ENCODE results near the gene TMCO4.

TMCO4 gene

GRCh38 chr1:19750101-19750881, 49.4 kb downstream of the TMCO4 start:
- peaks cover 24% of the 10 kb centered on the region for H3K36me3 ChIP-seq
- no peaks in the 10 kb centered on the region for H3K27me3 ChIP-seq
- TF ChIP-seq CTCF (IDR thresholded peaks at IDR 0.05): no peak
- no peaks in the 10 kb centered on the region for H3K4me1 ChIP-seq (ENCODE audit: control insufficient read depth in 1 of 2, insufficient read depth in 1 of 2, low read depth in 1 of 2, low read length in 1 of 2)
- no peak overlapping the region for H3K27ac ChIP-seq
- no peaks in the 10 kb centered on the region for H3K9me3 ChIP-seq
- H3K4me3 ChIP-seq (ENCODE audit: low read depth in 1 of 2, low read length in 1 of 2): no peak overlapping the region

- H3K4me1 ChIP-seq (ENCODE audit: control insufficient read depth in 1 of 2, insufficient read depth in 1 of 2, low read depth in 1 of 2, low read length in 1 of 2): no peaks in the 10 kb centered on the region
- no peaks in the 10 kb centered on the region for H3K27me3 ChIP-seq
- H3K4me3 ChIP-seq (ENCODE audit: low read depth in 1 of 2, low read length in 1 of 2): no peak overlapping the region
- H3K36me3 ChIP-seq: peaks cover 28% of the 10 kb centered on the region
- no peaks in the 10 kb centered on the region for H3K9me3 ChIP-seq
- TF ChIP-seq CTCF (IDR thresholded peaks at IDR 0.05): no peak
- H3K27ac ChIP-seq: no peak overlapping the region
Measured at GRCh38 chr1:19749685-19750084, 50.0 kb downstream of the TMCO4 start.

- Histone ChIP-seq H3K4me1 (ENCODE audit: control insufficient read depth in 1 of 2, insufficient read depth in 1 of 2, low read depth in 1 of 2, low read length in 1 of 2) (no peaks in the 10 kb centered on the region), H3K27me3 (no peaks in the 10 kb centered on the region), H3K9me3 (no peaks in the 10 kb centered on the region), H3K36me3 (peaks cover 19% of the 10 kb centered on the region), H3K27ac (no peak overlapping the region), H3K4me3 (ENCODE audit: low read depth in 1 of 2, low read length in 1 of 2) (no peak overlapping the region)
- TF ChIP-seq CTCF (IDR thresholded peaks at IDR 0.05): no peak
Measured at GRCh38 chr1:19747761-19748160, 52.0 kb downstream of the TMCO4 start.

- Histone ChIP-seq H3K4me1 (ENCODE audit: control insufficient read depth in 1 of 2, insufficient read depth in 1 of 2, low read depth in 1 of 2, low read length in 1 of 2) (no peaks in the 10 kb centered on the region), H3K4me3 (ENCODE audit: low read depth in 1 of 2, low read length in 1 of 2) (no peak overlapping the region), H3K9me3 (no peaks in the 10 kb centered on the region), H3K27me3 (no peaks in the 10 kb centered on the region), H3K27ac (no peak overlapping the region), H3K36me3 (peaks cover 19% of the 10 kb centered on the region)
- TF ChIP-seq CTCF (IDR thresholded peaks at IDR 0.05): no peak
Measured at GRCh38 chr1:19744886-19745285, 54.8 kb downstream of the TMCO4 start.

GRCh38 chr1:19744335-19744743, 55.4 kb downstream of the TMCO4 start:
- Histone ChIP-seq H3K36me3 (peaks cover 19% of the 10 kb centered on the region), H3K9me3 (no peaks in the 10 kb centered on the region)

More at GRCh38 chr1:19744335-19744743, 55.4 kb downstream of the TMCO4 start:
- TF ChIP-seq CTCF (IDR thresholded peaks at IDR 0.05): no peak
- Histone ChIP-seq H3K4me3 (ENCODE audit: low read depth in 1 of 2, low read length in 1 of 2) (no peak overlapping the region), H3K27me3 (no peaks in the 10 kb centered on the region), H3K27ac (no peak overlapping the region), H3K4me1 (ENCODE audit: control insufficient read depth in 1 of 2, insufficient read depth in 1 of 2, low read depth in 1 of 2, low read length in 1 of 2) (no peaks in the 10 kb centered on the region)
